Activated CD8-positive, alpha-beta T cell treated with anti-CD3 and anti-CD28 coated beads for 36 hours (primary cell): ENCODE data around the gene FANK1. TPM values are rescaled to one million over a fixed set of nuclear protein-coding genes. Genes with fewer than 3 reads are reported as not detected.
"Not testable (repeated sequence)": the region's sequence is repeated elsewhere in the genome, so short reads cannot be mapped to it uniquely, and the experiment has no call there.

Experiments
- ATAC-seq: fragments of 200-7000 bp; cut with Tn5 transposase; one replicate; pipeline ENCODE4 v1.10.0; 2021; ENCODE audit warnings: mild to moderate bottlenecking, moderate library complexity
- CTCF ChIA-PET: fragments of 350-600 bp; sonication (Branson Sonifier 250); formaldehyde crosslinking; loops from one replicate; lab custom pipeline; 2021; ENCODE audit warnings: antibody characterized with exemption; lab: Charles Lee
- POLR2A ChIA-PET: fragments of 350-600 bp; sonication (Branson Sonifier 250); formaldehyde crosslinking; loops from one replicate; lab custom pipeline; 2021; ENCODE audit warnings: antibody characterized with exemption; lab: Charles Lee
- DNase-seq: peaks from one replicate; pipeline ENCODE4 v3.0.0-alpha.2; 2020
- H3K27ac Mint-ChIP-seq: one replicate; pipeline ENCODE4 v1.8.0; 2021; ENCODE audit warnings: mild to moderate bottlenecking, mixed read lengths
- H3K27me3 Mint-ChIP-seq: one replicate; pipeline ENCODE4 v1.8.0; 2021; ENCODE audit warnings: mixed read lengths
- H3K36me3 Mint-ChIP-seq: one replicate; pipeline ENCODE4 v1.8.0; 2021; ENCODE audit warnings: low read depth, mixed read lengths
- H3K4me1 Mint-ChIP-seq: one replicate; pipeline ENCODE4 v1.8.0; 2021; ENCODE audit warnings: low read depth, mixed read lengths
- H3K4me3 Mint-ChIP-seq: one replicate; pipeline ENCODE4 v1.8.0; 2021; ENCODE audit warnings: mild to moderate bottlenecking, moderate library complexity, mixed read lengths
- H3K9me3 Mint-ChIP-seq: one replicate; pipeline ENCODE4 v1.8.0; 2021; ENCODE audit warnings: mixed read lengths
- intact Hi-C: fragments of 100-400 bp; cut with micrococcal nuclease; formaldehyde crosslinking; loops from one replicate; pipeline ENCODE4 v1.10.0; 2022
- total RNA-seq, 2 experiments: library from RNA; stranded (reverse); gene quantifications; one replicate each; pipeline ENCODE4 v1.2.3, GENCODE V29; 2021
- TF ChIP-seq, protein P1 (sequence below): fragments of 200-600 bp; IDR thresholded peaks from one replicate; pipeline ENCODE4 v1.8.0; 2022; ENCODE audit warnings: antibody characterized with exemption, mild to moderate bottlenecking

Gene FANK1
- total RNA-seq, 2 experiments from 2014 or later: 0.45 to 0.58 TPM

DNA sequence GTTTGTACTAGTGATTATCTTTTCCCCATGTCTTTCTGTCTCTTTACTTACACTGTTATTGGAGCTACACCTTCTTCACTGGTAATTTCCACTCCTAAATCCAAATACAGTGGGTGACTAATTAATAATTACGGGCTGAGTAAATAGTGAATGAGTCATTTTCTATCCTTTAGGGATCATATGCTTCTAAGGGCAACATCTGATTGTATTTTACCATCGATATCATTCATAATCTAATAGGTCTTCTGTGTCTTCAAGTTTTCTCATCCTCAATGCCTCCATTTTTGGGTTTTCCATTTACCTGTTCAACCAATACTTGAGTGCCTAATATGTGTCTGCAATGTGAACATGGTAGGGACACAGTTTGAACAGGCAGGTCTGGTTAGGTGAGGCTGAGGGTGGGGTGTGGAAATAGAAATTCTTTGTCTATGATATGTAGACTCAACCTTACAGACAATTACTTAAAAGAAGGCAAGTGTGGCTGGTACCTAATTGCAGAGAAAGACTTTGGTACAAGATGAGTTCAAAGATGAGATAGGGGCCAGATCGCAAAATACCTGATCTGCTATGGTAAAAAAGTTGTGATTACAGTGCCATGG lies 9.4 kb upstream of the FANK1 start:
- H3K27ac Mint-ChIP-seq: no peak overlapping the region
- CTCF ChIA-PET: no interaction called here
- POLR2A ChIA-PET: no interaction called here
- H3K4me3 Mint-ChIP-seq: no peak overlapping the region
- intact Hi-C loops: no loop called here
- H3K36me3 Mint-ChIP-seq: no peaks in the 10 kb centered on the region
- no peaks in the 10 kb centered on the region for H3K27me3 Mint-ChIP-seq
- no peaks in the 10 kb centered on the region for H3K4me1 Mint-ChIP-seq
- no peaks in the 10 kb centered on the region for H3K9me3 Mint-ChIP-seq
- ATAC-seq (no peak), DNase-seq (no peak)
- TF ChIP-seq, protein P1, sequence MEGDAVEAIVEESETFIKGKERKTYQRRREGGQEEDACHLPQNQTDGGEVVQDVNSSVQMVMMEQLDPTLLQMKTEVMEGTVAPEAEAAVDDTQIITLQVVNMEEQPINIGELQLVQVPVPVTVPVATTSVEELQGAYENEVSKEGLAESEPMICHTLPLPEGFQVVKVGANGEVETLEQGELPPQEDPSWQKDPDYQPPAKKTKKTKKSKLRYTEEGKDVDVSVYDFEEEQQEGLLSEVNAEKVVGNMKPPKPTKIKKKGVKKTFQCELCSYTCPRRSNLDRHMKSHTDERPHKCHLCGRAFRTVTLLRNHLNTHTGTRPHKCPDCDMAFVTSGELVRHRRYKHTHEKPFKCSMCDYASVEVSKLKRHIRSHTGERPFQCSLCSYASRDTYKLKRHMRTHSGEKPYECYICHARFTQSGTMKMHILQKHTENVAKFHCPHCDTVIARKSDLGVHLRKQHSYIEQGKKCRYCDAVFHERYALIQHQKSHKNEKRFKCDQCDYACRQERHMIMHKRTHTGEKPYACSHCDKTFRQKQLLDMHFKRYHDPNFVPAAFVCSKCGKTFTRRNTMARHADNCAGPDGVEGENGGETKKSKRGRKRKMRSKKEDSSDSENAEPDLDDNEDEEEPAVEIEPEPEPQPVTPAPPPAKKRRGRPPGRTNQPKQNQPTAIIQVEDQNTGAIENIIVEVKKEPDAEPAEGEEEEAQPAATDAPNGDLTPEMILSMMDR: no peak

DNA sequence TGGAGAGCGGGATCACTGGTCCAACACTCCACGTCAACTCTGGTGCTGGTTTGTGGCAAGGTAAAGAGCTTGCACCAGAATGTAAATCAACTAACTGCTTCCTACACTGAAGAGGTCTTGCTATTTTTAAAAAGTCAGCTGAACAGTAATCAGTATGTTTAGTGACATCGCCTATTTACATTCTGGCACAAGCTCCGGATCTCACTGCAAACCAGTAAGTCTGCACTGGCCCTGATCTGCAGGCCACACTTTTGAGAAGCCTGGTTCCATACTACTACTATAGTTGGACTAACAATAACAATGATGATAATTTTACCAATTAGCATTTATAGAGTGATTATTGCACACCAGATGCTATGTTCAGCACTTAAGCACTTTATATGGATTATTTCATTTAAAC lies 6.9 kb upstream of the FANK1 start:
- ATAC-seq, intact Hi-C loops, H3K27me3 Mint-ChIP-seq, POLR2A ChIA-PET, H3K9me3 Mint-ChIP-seq, H3K27ac Mint-ChIP-seq, H3K4me1 Mint-ChIP-seq, H3K36me3 Mint-ChIP-seq, DNase-seq, H3K4me3 Mint-ChIP-seq: not testable (repeated sequence)
- CTCF ChIA-PET: interaction anchor here (0.6 kb wide), 1 partner anchor 59 kb away, joined by 3 read pairs; no protein-coding TSS in a partner anchor

DNA sequence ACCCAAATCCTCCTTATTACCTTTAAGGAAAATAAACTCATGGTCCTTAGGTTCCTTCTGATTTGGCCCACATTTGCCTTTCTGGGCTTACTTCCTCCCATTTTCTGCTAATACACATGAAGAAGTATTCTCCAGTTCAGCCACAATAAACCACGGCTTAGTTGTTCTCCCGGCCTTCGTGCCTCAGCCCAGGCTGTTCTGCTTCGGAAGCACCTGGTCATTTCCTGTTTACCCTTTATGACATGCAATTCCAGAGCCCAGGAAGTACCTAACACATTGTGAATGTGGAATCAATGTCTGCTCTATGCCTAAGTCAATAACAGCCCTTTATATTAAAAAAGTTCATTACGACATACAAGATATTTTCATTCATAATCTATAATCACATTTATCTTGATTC lies 4.0 kb upstream of the FANK1 start:
- POLR2A ChIA-PET, ATAC-seq, H3K36me3 Mint-ChIP-seq, H3K27me3 Mint-ChIP-seq, H3K9me3 Mint-ChIP-seq, intact Hi-C loops, H3K4me3 Mint-ChIP-seq, DNase-seq, CTCF ChIA-PET, H3K27ac Mint-ChIP-seq: not testable (repeated sequence)
- H3K4me1 Mint-ChIP-seq: peaks cover 15% of the 10 kb centered on the region

DNA sequence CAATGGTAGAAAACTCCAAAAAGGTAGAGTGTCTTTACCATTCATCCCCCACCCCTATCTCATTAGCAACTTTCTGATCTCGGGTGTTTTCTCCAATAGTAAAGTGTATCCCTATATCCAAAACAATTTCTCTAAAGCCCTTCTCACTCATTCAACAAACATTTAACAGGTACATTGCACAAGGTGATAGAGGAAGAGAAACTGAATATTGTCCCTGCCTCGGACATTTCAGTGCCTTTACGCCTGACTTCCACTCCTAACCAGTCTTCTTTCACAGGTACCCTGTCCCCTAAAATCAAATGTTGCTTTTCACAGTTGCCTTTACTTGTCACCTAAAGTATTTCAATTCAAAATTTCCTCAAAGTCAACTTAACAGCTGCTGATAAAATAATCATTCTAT lies 2.2 kb upstream of the FANK1 start:
- CTCF ChIA-PET, ATAC-seq, POLR2A ChIA-PET, H3K27ac Mint-ChIP-seq, intact Hi-C loops, H3K36me3 Mint-ChIP-seq, H3K9me3 Mint-ChIP-seq, H3K27me3 Mint-ChIP-seq, DNase-seq, H3K4me3 Mint-ChIP-seq: not testable (repeated sequence)
- H3K4me1 Mint-ChIP-seq: peaks cover 15% of the 10 kb centered on the region

DNA sequence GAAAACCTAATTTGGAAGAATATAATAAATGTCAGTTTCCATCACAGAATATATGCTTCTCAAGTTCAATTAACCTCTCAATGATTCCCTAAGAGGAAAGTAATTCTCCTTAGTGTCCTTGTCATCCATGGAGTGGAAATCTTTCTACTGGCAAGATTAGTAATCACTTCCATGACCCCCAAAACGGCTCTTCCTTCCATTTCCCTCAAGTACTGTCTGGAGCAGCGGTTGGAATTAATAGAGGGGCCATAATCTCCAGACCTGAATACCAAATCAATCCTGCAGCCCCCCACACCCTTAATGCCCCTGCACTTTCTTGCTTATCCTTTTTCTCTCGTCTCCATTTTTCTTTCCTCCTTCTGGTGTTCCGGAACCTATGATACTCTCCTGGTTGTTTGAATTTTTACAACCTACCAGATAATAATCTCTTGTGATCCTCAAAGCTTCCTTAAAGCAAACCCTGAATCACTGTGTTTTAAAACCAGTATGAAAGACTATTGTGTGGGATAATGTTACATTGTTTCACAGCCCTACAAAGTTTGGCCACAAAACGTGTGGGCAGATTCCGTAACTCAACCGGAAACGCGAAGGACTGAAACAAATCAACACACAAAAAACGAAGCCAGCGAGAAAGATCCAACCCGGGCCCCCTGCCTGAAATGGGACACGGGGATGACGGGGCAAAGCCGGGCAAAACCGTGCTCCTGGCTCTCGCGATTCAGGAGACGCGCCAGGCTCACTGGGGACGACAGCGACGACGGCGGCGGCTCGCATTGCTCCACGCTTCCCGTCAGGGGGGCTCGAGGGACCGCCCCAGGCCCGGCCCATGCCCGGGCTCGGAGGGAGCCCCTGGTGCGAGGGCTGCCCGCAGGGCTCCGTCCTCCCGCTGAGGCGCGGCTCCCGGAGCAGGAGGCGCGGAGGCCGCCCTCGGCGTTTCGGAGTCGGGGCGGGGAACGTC lies 955 bp upstream of the FANK1 start:
- H3K9me3 Mint-ChIP-seq, H3K36me3 Mint-ChIP-seq, POLR2A ChIA-PET, H3K27me3 Mint-ChIP-seq, intact Hi-C loops, CTCF ChIA-PET: not testable (repeated sequence)
- peak overlapping the region; percentile 91 for H3K4me3 Mint-ChIP-seq
- peak; percentile 69 for DNase-seq
- peaks cover 15% of the 10 kb centered on the region for H3K4me1 Mint-ChIP-seq
- ATAC-seq: peak; percentile 70
- H3K27ac Mint-ChIP-seq: peak overlapping the region; percentile 86

DNA sequence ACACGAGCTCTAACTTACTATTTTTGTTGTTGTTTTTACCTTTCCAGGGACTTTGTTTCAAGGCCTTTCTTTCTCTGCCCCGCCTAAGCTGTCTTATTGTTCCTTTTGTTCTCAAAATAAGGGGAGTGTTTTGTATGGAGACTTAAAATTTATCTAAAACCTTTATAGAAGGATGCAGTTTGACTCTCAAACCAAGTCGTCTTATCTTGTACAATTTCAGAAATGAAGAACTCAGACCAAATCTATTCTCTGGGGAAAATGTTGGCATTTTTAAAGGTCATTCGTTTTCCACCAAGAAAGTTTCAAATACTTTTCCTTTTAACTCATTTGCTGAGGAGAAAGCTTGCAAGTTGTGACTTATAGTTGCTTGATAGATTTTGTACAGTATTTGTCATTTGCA lies 953 bp downstream of the FANK1 start:
- H3K27ac Mint-ChIP-seq, H3K27me3 Mint-ChIP-seq, CTCF ChIA-PET, H3K9me3 Mint-ChIP-seq, POLR2A ChIA-PET, H3K36me3 Mint-ChIP-seq, DNase-seq, ATAC-seq, intact Hi-C loops: not testable (repeated sequence)
- Mint-ChIP-seq H3K4me1 (peaks cover 15% of the 10 kb centered on the region), H3K4me3 (peak overlapping the region; percentile 79)

DNA sequence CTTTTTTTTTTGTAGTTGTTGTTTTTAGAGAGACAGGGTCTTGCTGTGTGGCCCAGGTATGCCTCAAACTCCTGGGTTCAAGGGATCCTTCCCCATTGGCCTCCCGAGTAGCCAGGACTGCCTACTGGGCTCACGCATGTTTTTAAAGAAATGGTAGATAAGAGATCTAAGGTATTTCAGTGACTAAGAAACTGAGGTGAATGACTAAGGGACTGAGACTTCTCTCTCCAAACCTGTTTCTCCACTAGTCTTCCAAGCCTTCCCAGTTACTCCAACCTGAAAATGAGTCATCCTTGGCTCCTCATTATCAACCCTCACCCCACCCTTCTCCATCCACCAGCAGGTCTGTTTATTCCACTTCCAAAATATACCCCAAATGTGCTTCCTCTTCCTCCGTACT lies 4.6 kb downstream of the FANK1 start:
- H3K27ac Mint-ChIP-seq, intact Hi-C loops, H3K4me3 Mint-ChIP-seq, H3K36me3 Mint-ChIP-seq, ATAC-seq, H3K9me3 Mint-ChIP-seq, H3K4me1 Mint-ChIP-seq, H3K27me3 Mint-ChIP-seq, DNase-seq, CTCF ChIA-PET, POLR2A ChIA-PET: not testable (repeated sequence)

DNA sequence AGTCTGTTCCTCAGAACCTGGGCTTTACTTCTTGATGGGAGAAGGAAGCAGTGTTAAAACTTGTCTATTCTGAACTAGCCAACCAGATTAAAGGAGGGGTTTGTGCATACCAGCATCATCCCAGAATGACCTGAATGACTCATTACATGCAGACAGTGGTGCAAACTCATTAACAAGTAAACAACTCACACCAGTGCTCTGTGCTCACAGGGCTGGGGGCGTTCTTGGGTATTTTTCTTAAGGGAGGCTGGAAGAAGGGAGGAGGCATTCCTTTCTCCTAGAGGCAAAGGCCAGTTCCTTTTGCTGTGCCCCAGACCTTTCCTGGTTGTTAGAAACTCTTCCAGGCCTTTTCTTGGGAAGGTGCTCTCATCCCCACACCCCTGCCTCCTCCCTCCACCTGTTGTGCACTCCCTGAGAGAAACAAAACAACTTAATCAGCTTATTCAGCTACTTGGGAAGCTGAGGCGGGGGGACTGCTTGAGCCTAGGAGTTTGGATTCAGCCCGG lies 6.8 kb downstream of the FANK1 start:
- H3K36me3 Mint-ChIP-seq, CTCF ChIA-PET, DNase-seq, H3K4me3 Mint-ChIP-seq, POLR2A ChIA-PET, intact Hi-C loops, H3K27me3 Mint-ChIP-seq, H3K9me3 Mint-ChIP-seq, H3K4me1 Mint-ChIP-seq, H3K27ac Mint-ChIP-seq, ATAC-seq: not testable (repeated sequence)

DNA sequence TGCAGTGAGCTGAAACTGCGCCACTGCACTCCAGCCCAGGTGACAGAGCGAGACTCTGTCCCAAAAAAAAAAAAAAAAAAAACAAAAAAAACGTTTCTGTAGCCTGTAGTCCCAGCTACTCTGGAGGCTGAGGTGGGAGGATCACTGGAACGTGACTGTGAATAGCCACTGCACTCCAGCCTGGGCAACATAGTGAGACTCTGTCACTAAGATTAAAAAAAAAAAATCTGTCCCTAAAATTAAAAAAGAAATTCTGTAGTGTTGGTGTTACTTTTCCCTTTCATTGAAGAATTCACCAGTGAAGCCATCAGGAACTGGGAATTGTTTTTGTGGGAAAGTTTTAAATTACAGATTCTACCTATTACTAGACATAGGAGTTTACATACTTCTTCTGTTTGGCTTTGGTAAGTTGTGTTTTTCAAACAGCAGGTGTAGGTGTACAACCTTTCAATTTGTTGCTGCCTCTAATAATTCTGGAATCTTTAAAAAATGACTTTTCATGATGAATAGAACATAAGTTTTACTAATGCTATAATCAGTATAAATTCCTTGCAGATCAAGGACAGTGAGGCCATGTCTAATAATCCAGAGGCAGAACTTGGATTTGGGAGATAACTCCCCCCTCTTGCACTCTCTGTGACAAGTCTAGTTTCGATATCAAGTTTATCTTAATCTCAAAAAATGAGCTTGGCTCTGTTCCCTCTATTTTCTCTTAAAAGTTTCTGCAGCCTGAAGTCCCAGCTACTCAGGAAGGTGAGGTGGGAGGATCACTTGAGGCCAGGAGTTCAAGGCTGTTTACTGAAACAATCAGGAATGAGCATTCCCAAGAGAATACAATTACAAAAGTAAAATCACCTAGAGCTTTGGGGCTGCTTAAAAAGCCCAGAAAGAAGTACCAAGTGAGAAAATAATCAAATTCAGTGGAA lies 9.0 kb downstream of the FANK1 start:
- H3K36me3 Mint-ChIP-seq, H3K4me3 Mint-ChIP-seq, ATAC-seq, H3K4me1 Mint-ChIP-seq, DNase-seq, intact Hi-C loops, H3K9me3 Mint-ChIP-seq, POLR2A ChIA-PET, H3K27me3 Mint-ChIP-seq, CTCF ChIA-PET, H3K27ac Mint-ChIP-seq: not testable (repeated sequence)

DNA sequence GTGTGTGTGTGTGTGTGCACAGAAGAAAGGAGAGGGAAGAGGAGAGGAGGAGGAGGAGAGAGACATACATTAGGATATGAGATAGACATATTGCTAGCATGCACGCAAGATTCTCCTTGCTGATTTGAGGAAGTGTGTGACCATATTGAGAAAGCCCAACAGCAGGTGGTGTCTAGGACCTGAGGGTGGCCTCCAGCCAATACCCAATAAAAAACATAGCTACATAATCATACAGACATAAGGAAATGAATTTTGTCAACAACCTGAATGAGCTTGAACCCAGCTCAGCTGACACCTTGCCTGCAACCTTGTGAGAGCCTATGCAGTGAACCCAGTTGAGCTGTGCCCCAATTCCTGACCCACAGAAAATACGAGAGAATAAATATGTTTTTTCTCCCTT lies 11.2 kb downstream of the FANK1 start:
- H3K9me3 Mint-ChIP-seq, H3K4me3 Mint-ChIP-seq, intact Hi-C loops, H3K27ac Mint-ChIP-seq, ATAC-seq, CTCF ChIA-PET, H3K27me3 Mint-ChIP-seq, H3K36me3 Mint-ChIP-seq, POLR2A ChIA-PET, DNase-seq, H3K4me1 Mint-ChIP-seq: not testable (repeated sequence)
